CD14-positive monocyte (primary cell): Measurements from ENCODE around the gene PLPP2. TPM values are rescaled to one million over a fixed set of nuclear protein-coding genes. Genes with fewer than 3 reads are reported as not detected.

Experiments
- DNase-seq, 3 donors: peaks; one replicate each; pipeline ENCODE4 v3.0.0-alpha.2; 2011 to 2022
- H2AFZ ChIP-seq: 2 replicates; pipeline ENCODE4 v1.6.0; 2012; ENCODE audit warnings: mild to moderate bottlenecking, low read depth, low read length, inconsistent platforms; ENCODE audit not compliant: insufficient read depth, poor library complexity, severe bottlenecking
- H3K27ac ChIP-seq, 2 donors: 1 replicate in 1 of 2; 2 replicates in 1 of 2; pipeline ENCODE4 v1.5.1; 2012 to 2013; ENCODE audit warnings: low read length in 2 of 2, control low read depth in 1 of 2, inconsistent platforms in 1 of 2, low read depth in 1 of 2, mild to moderate bottlenecking in 1 of 2
- H3K27me3 ChIP-seq, 2 donors: one replicate each; pipeline versions ENCODE4 v1.6.0 to v1.6.1; 2011 to 2013; ENCODE audit warnings: low read length in 2 of 2; ENCODE audit not compliant: control insufficient read depth in 2 of 2, insufficient read depth in 2 of 2
- H3K36me3 ChIP-seq, 2 donors: replicated peaks in 1 of 2; 1 replicate in 1 of 2; 2 replicates in 1 of 2; pipeline versions ENCODE4 v1.5.1 to v1.6.1; 2012 to 2013; ENCODE audit warnings: low read length in 2 of 2, control low read depth in 1 of 2, inconsistent platforms in 1 of 2, mild to moderate bottlenecking in 1 of 2; ENCODE audit not compliant: insufficient read depth in 2 of 2, control insufficient read depth in 1 of 2
- H3K4me1 ChIP-seq, 2 donors: 1 replicate in 1 of 2; 2 replicates in 1 of 2; pipeline versions ENCODE4 v1.5.1 to v1.6.1; 2012 to 2013; ENCODE audit warnings: low read length in 2 of 2, control low read depth in 1 of 2, inconsistent platforms in 1 of 2, mild to moderate bottlenecking in 1 of 2, moderate library complexity in 1 of 2; ENCODE audit not compliant: insufficient read depth in 2 of 2, control insufficient read depth in 1 of 2
- H3K4me2 ChIP-seq: replicated peaks from 2 replicates; pipeline ENCODE3; 2012; ENCODE audit warnings: low read length, moderate library complexity, mild to moderate bottlenecking; ENCODE audit not compliant: poor library complexity, severe bottlenecking; ENCODE audit errors: extremely low read depth
- H3K4me3 ChIP-seq, 3 experiments: fragments of 200-600 bp in 1 of 3; sonication (generic) in 1 of 3; replicated peaks in 1 of 3; 1 replicate in 2 of 3; 2 replicates in 1 of 3; pipeline ENCODE4 v1.5.1; 2011 to 2013; ENCODE audit warnings: low read length in 3 of 3, mild to moderate bottlenecking in 3 of 3, control low read depth in 2 of 3, low read depth in 2 of 3, inconsistent platforms in 1 of 3, moderate library complexity in 1 of 3
- H3K79me2 ChIP-seq: 2 replicates; pipeline ENCODE4 v1.6.0; 2012; ENCODE audit warnings: mild to moderate bottlenecking, control low read depth, inconsistent platforms, low read length, moderate library complexity; ENCODE audit not compliant: insufficient read depth
- H3K9ac ChIP-seq: 2 replicates; pipeline ENCODE4 v1.6.0; 2017; ENCODE audit warnings: low read length, mild to moderate bottlenecking; ENCODE audit not compliant: insufficient read depth, poor library complexity, severe bottlenecking
- H3K9me3 ChIP-seq, 2 donors: replicated peaks in 1 of 2; 1 replicate in 1 of 2; 2 replicates in 1 of 2; pipeline versions ENCODE4 v1.5.1 to v1.6.1; 2012 to 2013; ENCODE audit warnings: low read length in 2 of 2, control low read depth in 1 of 2; ENCODE audit not compliant: control insufficient read depth in 1 of 2, insufficient read depth in 1 of 2
- H4K20me1 ChIP-seq: 2 replicates; pipeline ENCODE4 v1.6.0; 2012; ENCODE audit warnings: mild to moderate bottlenecking, low read length, control low read depth, moderate library complexity; ENCODE audit not compliant: insufficient read depth
- H3K27ac Mint-ChIP-seq, 7 donors: one replicate each; pipeline ENCODE4 v1.8.0; 2020; ENCODE audit warnings: mild to moderate bottlenecking in 7 of 7, mixed read lengths in 7 of 7, moderate library complexity in 6 of 7, inconsistent platforms in 2 of 7
- H3K27me3 Mint-ChIP-seq, 3 donors: one replicate each; pipeline ENCODE4 v1.8.0; 2021 to 2022; ENCODE audit warnings: low read depth in 3 of 3, mild to moderate bottlenecking in 3 of 3, mixed read lengths in 3 of 3, moderate library complexity in 3 of 3, inconsistent platforms in 1 of 3
- H3K36me3 Mint-ChIP-seq, 2 donors: one replicate each; pipeline ENCODE4 v1.8.0; 2020; ENCODE audit warnings: mixed read lengths in 2 of 2, inconsistent platforms in 1 of 2, mild to moderate bottlenecking in 1 of 2
- H3K4me1 Mint-ChIP-seq: one replicate; pipeline ENCODE4 v1.8.0; 2020; ENCODE audit warnings: mild to moderate bottlenecking, mixed read lengths
- H3K4me3 Mint-ChIP-seq, 2 donors: one replicate each; pipeline ENCODE4 v1.8.0; 2020; ENCODE audit warnings: mild to moderate bottlenecking in 2 of 2, mixed read lengths in 2 of 2, moderate library complexity in 1 of 2
- H3K9me3 Mint-ChIP-seq, 7 donors: one replicate each; pipeline ENCODE4 v1.8.0; 2020 to 2022; ENCODE audit warnings: mixed read lengths in 7 of 7, mild to moderate bottlenecking in 6 of 7, moderate library complexity in 6 of 7, inconsistent platforms in 2 of 7
- WGBS: methylation state at CpG from one replicate; pipeline ENCODE4 v1.1.5; 2013; ENCODE audit warnings: missing lambda C conversion rate; ENCODE audit not compliant: insufficient coverage; 5-methylcytosine and 5-hydroxymethylcytosine counted together
- intact Hi-C, 2 donors: fragments of 100-400 bp; cut with micrococcal nuclease; formaldehyde crosslinking; loops; one replicate each; pipeline versions ENCODE4 v1.15.0 to v1.15.1; 2023
- polyA plus RNA-seq, 3 donors: library from polyadenylated mRNA; depleted of rRNA in 1 of 3; unstranded in 2 of 3; stranded (reverse) in 1 of 3; fragments of 300-500 nt in 2 of 3; fragments of >200 nt in 1 of 3; fragmentation: Illumina TruSeq in 2 of 3; gene quantifications; 1 replicate in 2 of 3; 2 replicates in 1 of 3; pipeline ENCODE4 v1.2.3, GENCODE V29; 2012 to 2021
- TF ChIP-seq, protein P1 (sequence below): fragments of 200-600 bp; IDR thresholded peaks from one replicate; pipeline ENCODE4 v1.8.0; 2022; ENCODE audit warnings: antibody characterized with exemption, mild to moderate bottlenecking

PLPP2 gene
- polyA plus RNA-seq, 3 donors = 0.01 TPM; not detected in 2

GRCh38 chr19:279231-279630 lies 12.0 kb downstream of the PLPP2 start:
- H2AFZ ChIP-seq = no peak overlapping the region
- H3K9me3 Mint-ChIP-seq = peaks cover 0 to 1% (median 0%) of the 10 kb centered on the region in 7 donors
- no peak overlapping the region for H3K4me3 ChIP-seq
- H3K27me3 Mint-ChIP-seq = peaks cover 16 to 36% (median 16%) of the 10 kb centered on the region in 3 donors
- H3K4me2 ChIP-seq = no peak overlapping the region
- no peak for DNase-seq
- no peak overlapping the region for H3K27ac Mint-ChIP-seq
- no peaks in the 10 kb centered on the region for H3K4me1 Mint-ChIP-seq
- H3K79me2 ChIP-seq = no peaks in the 10 kb centered on the region
- intact Hi-C loops = no loop called here
- peaks cover 0 to 7% of the 10 kb centered on the region in 2 donors for H3K27me3 ChIP-seq
- no peaks in the 10 kb centered on the region for H3K4me1 ChIP-seq
- TF ChIP-seq, protein P1, sequence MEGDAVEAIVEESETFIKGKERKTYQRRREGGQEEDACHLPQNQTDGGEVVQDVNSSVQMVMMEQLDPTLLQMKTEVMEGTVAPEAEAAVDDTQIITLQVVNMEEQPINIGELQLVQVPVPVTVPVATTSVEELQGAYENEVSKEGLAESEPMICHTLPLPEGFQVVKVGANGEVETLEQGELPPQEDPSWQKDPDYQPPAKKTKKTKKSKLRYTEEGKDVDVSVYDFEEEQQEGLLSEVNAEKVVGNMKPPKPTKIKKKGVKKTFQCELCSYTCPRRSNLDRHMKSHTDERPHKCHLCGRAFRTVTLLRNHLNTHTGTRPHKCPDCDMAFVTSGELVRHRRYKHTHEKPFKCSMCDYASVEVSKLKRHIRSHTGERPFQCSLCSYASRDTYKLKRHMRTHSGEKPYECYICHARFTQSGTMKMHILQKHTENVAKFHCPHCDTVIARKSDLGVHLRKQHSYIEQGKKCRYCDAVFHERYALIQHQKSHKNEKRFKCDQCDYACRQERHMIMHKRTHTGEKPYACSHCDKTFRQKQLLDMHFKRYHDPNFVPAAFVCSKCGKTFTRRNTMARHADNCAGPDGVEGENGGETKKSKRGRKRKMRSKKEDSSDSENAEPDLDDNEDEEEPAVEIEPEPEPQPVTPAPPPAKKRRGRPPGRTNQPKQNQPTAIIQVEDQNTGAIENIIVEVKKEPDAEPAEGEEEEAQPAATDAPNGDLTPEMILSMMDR = no peak
- no peaks in the 10 kb centered on the region for H4K20me1 ChIP-seq
- H3K9ac ChIP-seq = no peak overlapping the region
- 96% methylated on average over 5 of the region's 8 CpGs for WGBS
- no peaks in the 10 kb centered on the region for H3K9me3 ChIP-seq
- no peak overlapping the region for H3K4me3 Mint-ChIP-seq
- H3K36me3 ChIP-seq = no peaks in the 10 kb centered on the region
- H3K36me3 Mint-ChIP-seq = no peaks in the 10 kb centered on the region
- H3K27ac ChIP-seq = no peak overlapping the region

- Histone ChIP-seq H4K20me1 (no peaks in the 10 kb centered on the region), H3K4me3 (no peak overlapping the region), H3K9me3 (no peaks in the 10 kb centered on the region), H3K9ac (no peak overlapping the region), H3K4me1 (no peaks in the 10 kb centered on the region), H3K27me3 (peaks cover 0 to 7% of the 10 kb centered on the region in 2 donors), H2AFZ (no peak overlapping the region), H3K4me2 (no peak overlapping the region), H3K36me3 (no peaks in the 10 kb centered on the region), H3K27ac (no peak overlapping the region), H3K79me2 (no peaks in the 10 kb centered on the region)
- peaks cover 0 to 1% (median 0%) of the 10 kb centered on the region in 7 donors for H3K9me3 Mint-ChIP-seq
- H3K4me3 Mint-ChIP-seq = peak overlapping the region in 1 of 2 donors; percentile 5
- no peaks in the 10 kb centered on the region for H3K4me1 Mint-ChIP-seq
- TF ChIP-seq, protein P1 = no peak
- peaks cover 12 to 37% (median 16%) of the 10 kb centered on the region in 3 donors for H3K27me3 Mint-ChIP-seq
- 55% methylated on average over 14 of the region's 21 CpGs for WGBS
- no peak for DNase-seq
- H3K27ac Mint-ChIP-seq = no peak overlapping the region
- no peaks in the 10 kb centered on the region for H3K36me3 Mint-ChIP-seq
- intact Hi-C loops = no loop called here
Measured at GRCh38 chr19:277581-278165, 13.5 kb downstream of the PLPP2 start.
